H1 (cell line): Measurements from ENCODE around the gene CISTR. TPM values are rescaled to one million over a fixed set of nuclear protein-coding genes. Genes with fewer than 3 reads are reported as not detected.
A peak's percentile ranks its signal among the peaks of the same experiment; 100 is the strongest.

Source experiments
- BACH1 ChIP-seq: IDR thresholded peaks from 2 replicates; pipeline ENCODE4 v1.6.1; 2012; ENCODE audit warnings: low read length, improper control_type of control experiment
- BRCA1 ChIP-seq: IDR thresholded peaks from 2 replicates; pipeline ENCODE4 v1.6.1; 2012; ENCODE audit warnings: low read depth, low read length, improper control_type of control experiment
- CREB1 ChIP-seq: IDR thresholded peaks from 2 replicates; pipeline ENCODE4 v1.6.1; 2012; ENCODE audit warnings: inconsistent platforms
- EZH2 ChIP-seq: fragments of 200-600 bp; sonication (generic); IDR thresholded peaks from 2 replicates; pipeline ENCODE4 v1.7.1; 2012; ENCODE audit warnings: low read depth, mild to moderate bottlenecking, moderate library complexity, low read length, inconsistent platforms; ENCODE audit not compliant: severe bottlenecking
- SIN3A ChIP-seq, 2 experiments: IDR thresholded peaks in 1 of 2; conservative IDR thresholded peaks in 1 of 2; 2 replicates each; pipeline ENCODE4 v1.6.1; 2011 to 2012; ENCODE audit warnings: low read length in 2 of 2, improper control_type of control experiment in 1 of 2, low read depth in 1 of 2, mild to moderate bottlenecking in 1 of 2
- TBP ChIP-seq: IDR thresholded peaks from 2 replicates; pipeline ENCODE4 v1.6.1; 2011; ENCODE audit warnings: low read depth, low read length, improper control_type of control experiment
- polyA plus RNA-seq, 7 experiments: library from polyadenylated mRNA; depleted of rRNA in 3 of 7; stranded (reverse) in 5 of 7; unstranded in 2 of 7; fragments of >200 nt in 5 of 7; fragments of 200-250 nt in 2 of 7; gene quantifications; 1 replicate in 5 of 7; 2 replicates in 1 of 7; 4 replicates in 1 of 7; pipeline versions ENCODE4 v1.2.1 to v1.2.3, GENCODE V29; 2011 to 2013; ENCODE audit warnings: missing spikeins in 2 of 7, mixed read lengths in 2 of 7
- total RNA-seq: library from RNA; stranded (reverse); fragmentation: NEBNext Ultra II Directional; extraction: Animal tissue kit (Norgen Biotek cat#: 25700); gene quantifications from 2 replicates; pipeline ENCODE4 v1.2.1, GENCODE V29; 2021
- TF ChIP-seq, protein P1 (sequence below), 3 experiments: IDR thresholded peaks; 1 replicate in 2 of 3; 2 replicates in 1 of 3; pipeline versions ENCODE4 v1.5.1 to v1.6.1; 2011; ENCODE audit warnings: low read length in 3 of 3, mild to moderate bottlenecking in 3 of 3, inconsistent platforms in 2 of 3, low read depth in 1 of 3, moderate library complexity in 1 of 3; ENCODE audit not compliant: insufficient read depth in 1 of 3; ENCODE audit errors: control extremely low read depth in 1 of 3

The CISTR gene
- total and polyA plus RNA-seq, 2 of the 8 experiments (the other 6 are each of a cell fraction or from before 2014, with no cell fraction given) = not detected

DNA sequence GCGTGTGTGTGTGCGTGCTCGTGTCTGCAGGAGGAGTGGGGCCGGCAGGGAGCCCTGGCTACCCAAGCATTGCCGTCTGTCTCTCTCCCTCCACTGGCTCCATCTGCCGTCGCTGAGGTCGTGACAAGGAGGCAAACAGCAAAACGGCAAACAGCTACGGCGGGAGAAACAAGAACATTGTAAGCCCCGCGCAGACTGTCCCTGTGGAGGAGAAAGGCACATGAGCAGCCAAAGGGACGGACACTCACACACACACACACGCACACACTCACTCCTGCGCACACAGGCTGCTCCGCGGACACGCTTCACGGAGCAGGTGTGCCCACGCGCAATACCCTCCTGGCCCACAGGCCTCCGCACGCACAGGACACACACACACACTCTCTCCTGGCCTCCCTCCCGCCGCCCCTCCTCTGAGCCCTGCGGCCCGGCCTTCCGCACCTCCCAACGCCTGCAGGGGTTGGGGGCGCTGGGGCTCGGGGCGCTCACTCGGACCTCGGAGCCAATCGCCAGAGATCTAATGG is 905 bp downstream of the CISTR start (continued):
- TF ChIP-seq, protein P1, sequence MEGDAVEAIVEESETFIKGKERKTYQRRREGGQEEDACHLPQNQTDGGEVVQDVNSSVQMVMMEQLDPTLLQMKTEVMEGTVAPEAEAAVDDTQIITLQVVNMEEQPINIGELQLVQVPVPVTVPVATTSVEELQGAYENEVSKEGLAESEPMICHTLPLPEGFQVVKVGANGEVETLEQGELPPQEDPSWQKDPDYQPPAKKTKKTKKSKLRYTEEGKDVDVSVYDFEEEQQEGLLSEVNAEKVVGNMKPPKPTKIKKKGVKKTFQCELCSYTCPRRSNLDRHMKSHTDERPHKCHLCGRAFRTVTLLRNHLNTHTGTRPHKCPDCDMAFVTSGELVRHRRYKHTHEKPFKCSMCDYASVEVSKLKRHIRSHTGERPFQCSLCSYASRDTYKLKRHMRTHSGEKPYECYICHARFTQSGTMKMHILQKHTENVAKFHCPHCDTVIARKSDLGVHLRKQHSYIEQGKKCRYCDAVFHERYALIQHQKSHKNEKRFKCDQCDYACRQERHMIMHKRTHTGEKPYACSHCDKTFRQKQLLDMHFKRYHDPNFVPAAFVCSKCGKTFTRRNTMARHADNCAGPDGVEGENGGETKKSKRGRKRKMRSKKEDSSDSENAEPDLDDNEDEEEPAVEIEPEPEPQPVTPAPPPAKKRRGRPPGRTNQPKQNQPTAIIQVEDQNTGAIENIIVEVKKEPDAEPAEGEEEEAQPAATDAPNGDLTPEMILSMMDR (IDR thresholded peaks at IDR 0.05; ENCODE audit: control extremely low read depth in 1 of 3, insufficient read depth in 1 of 3, low read depth in 1 of 3, low read length in 3 of 3) = no peak
- TF ChIP-seq BACH1 (peak; percentile 5; the same call in 1 of the 2 replicates), TBP (no peak), CREB1 (no peak), BRCA1 (no peak), EZH2 (peak; percentile 69), SIN3A (conservative IDR thresholded peaks at IDR 0.05 in 1 of 2, IDR thresholded peaks at IDR 0.05 in 1 of 2; ENCODE audit: low read depth in 1 of 2, low read length in 2 of 2) (no peak)
